ENCODE results near the gene BICRA. TPM values are rescaled to one million over a fixed set of nuclear protein-coding genes. Genes with fewer than 3 reads are reported as not detected.

BICRA gene
- total and polyA plus RNA-seq, 2 of the 4 experiments (the other 2 are of a cell fraction), result 1.8 to 3.5 TPM

DNA sequence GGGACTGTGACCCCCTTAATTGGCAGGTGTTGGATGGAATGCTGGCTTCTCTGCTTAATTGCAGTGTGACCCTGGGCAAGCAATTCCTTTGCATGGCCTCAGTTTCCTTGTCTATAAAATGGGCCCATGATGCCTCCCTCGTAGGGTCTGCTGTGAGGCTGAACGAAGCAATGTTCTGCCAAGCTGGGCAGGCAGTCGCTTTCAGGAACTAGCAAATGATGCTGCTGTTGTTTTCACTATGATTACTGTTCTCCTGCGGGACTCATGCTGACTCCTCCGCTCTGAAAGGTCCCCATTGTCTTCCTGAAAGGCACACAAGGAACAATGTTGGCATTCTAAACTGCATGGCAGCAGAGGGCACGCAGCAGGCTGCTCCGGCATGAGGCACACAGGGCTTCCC, 6.8 kb downstream of the BICRA start:
- CTCF ChIA-PET, result no interaction called here
- in situ Hi-C loops (cut with MboI; ENCODE audit: low sequenced_read_pairs) (no loop called here), intact Hi-C loops (cut with micrococcal nuclease) (no loop called here), dilution Hi-C loops (cut with HindIII; ENCODE audit: low sequenced_read_pairs, unreplicated experiment) (no loop called here)
- BruUV-seq (replicated peaks), result no TSS peak
- no peak overlapping the region for H3K18ac ChIP-seq (ENCODE audit: low read depth, low read length)
- no peak overlapping the region for H2AFZ ChIP-seq (replicated peaks; ENCODE audit: low read length, poor library complexity)
- POLR2A ChIA-PET (ENCODE audit: unreplicated experiment), result no interaction called here
- H3K36me3 ChIP-seq (ENCODE audit: control insufficient read depth, insufficient read depth, low read length), result peaks cover 17% of the 10 kb centered on the region
- DNase-seq (no peak), ATAC-seq (ENCODE audit: low read depth) (no peak)
- H3K4me2 ChIP-seq (ENCODE audit: low read depth, low read length), result no peak overlapping the region
- no peaks in the 10 kb centered on the region for H3K9me3 ChIP-seq (ENCODE audit: control insufficient read depth, insufficient read depth, low read length)
- H4K91ac ChIP-seq (ENCODE audit: insufficient read depth, low read depth, low read length), result no peak overlapping the region
- H3K4me1 ChIP-seq (ENCODE audit: control insufficient read depth, insufficient read depth, low read length), result peaks cover 26% of the 10 kb centered on the region
- H3K27ac ChIP-seq (ENCODE audit: insufficient read depth, low read length), result no peak overlapping the region
- H4K8ac ChIP-seq (ENCODE audit: low read depth in 2 of 2, low read length in 2 of 2), result no peak overlapping the region
- no peak overlapping the region for H2BK5ac ChIP-seq (ENCODE audit: low read depth, low read length, poor library complexity, severe bottlenecking)
- H4K20me1 ChIP-seq (ENCODE audit: insufficient read depth, low read length), result peaks cover 100% of the 10 kb centered on the region
- H3K4ac ChIP-seq (ENCODE audit: low read depth, low read length), result no peak overlapping the region
- no peak overlapping the region for H2AK9ac ChIP-seq (replicated peaks; ENCODE audit: low read depth, low read length, poor library complexity)
- H2BK15ac ChIP-seq (ENCODE audit: low read depth, low read length), result no peak overlapping the region
- H3K9me1 ChIP-seq (ENCODE audit: insufficient read depth, low read length), result peaks cover 33% of the 10 kb centered on the region
- H3K27me3 ChIP-seq (ENCODE audit: control insufficient read depth, insufficient read depth, low read length), result no peaks in the 10 kb centered on the region
- no peak overlapping the region for H3K56ac ChIP-seq (ENCODE audit: extremely low read depth, insufficient read depth, low read length)
- H2AK5ac ChIP-seq (ENCODE audit: low read depth, low read length), result 0 out of 2 replicates have a peak overlapping the region, but pooled peaks have one; percentile 3
- H3K9ac ChIP-seq (ENCODE audit: low read depth, low read length), result no peak overlapping the region
- no peak overlapping the region for H3K14ac ChIP-seq (replicated peaks; ENCODE audit: low read depth, low read length)
- H2BK20ac ChIP-seq (ENCODE audit: low read depth, low read length), result no peak overlapping the region
- WGBS, 2 experiments (ENCODE audit: extremely low coverage in 2 of 2, insufficient read length in 1 of 2), result 100% methylated on average over 5 of the region's 7 CpGs; no CpG with 5 or more reads in 1 of the 2 experiments
- no peak overlapping the region for H4K5ac ChIP-seq (ENCODE audit: low read depth, low read length)
- peaks cover 10 to 95% of the 10 kb centered on the region in 2 experiments for H3K79me1 ChIP-seq (ENCODE audit: low read depth in 1 of 2, low read length in 2 of 2)
- H3K4me3 ChIP-seq (ENCODE audit: insufficient read depth, low read depth, low read length), result no peak overlapping the region
- TF ChIP-seq NFE2L2 (IDR thresholded peaks at IDR 0.05; ENCODE audit: low read depth, low read length) (no peak), MXI1 (IDR thresholded peaks at IDR 0.05; ENCODE audit: borderline replicate concordance, low read depth, low read length) (no peak), RFX5 (IDR thresholded peaks at IDR 0.05; ENCODE audit: low read depth, low read length) (no peak)
- TF ChIP-seq, protein P1, sequence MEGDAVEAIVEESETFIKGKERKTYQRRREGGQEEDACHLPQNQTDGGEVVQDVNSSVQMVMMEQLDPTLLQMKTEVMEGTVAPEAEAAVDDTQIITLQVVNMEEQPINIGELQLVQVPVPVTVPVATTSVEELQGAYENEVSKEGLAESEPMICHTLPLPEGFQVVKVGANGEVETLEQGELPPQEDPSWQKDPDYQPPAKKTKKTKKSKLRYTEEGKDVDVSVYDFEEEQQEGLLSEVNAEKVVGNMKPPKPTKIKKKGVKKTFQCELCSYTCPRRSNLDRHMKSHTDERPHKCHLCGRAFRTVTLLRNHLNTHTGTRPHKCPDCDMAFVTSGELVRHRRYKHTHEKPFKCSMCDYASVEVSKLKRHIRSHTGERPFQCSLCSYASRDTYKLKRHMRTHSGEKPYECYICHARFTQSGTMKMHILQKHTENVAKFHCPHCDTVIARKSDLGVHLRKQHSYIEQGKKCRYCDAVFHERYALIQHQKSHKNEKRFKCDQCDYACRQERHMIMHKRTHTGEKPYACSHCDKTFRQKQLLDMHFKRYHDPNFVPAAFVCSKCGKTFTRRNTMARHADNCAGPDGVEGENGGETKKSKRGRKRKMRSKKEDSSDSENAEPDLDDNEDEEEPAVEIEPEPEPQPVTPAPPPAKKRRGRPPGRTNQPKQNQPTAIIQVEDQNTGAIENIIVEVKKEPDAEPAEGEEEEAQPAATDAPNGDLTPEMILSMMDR (conservative IDR thresholded peaks at IDR 0.05; ENCODE audit: low read depth, low read length), result no peak
- H3K23ac ChIP-seq (ENCODE audit: low read depth, low read length), result no peak overlapping the region
- H2BK120ac ChIP-seq (ENCODE audit: low read depth, low read length), result no peak overlapping the region
